NCI-H1092 (cell line): ENCODE results near the gene ANXA9.

ENCODE experiments used
- DNase-seq: peaks from one replicate; lab custom pipeline; 2025; lab: John Stamatoyannopoulos, UW

ANXA9 gene

GRCh38 chr1:150974580-150975478, 7.3 kb upstream of the ANXA9 start, which contains the start of gene CERS2:
Gene CERS2 (minus strand): TSS chr1:150974835. CDS start chr1:150969090, 5,745 bp downstream.
- peak; percentile 75 for DNase-seq

GRCh38 chr1:150976401-150976821, 5.7 kb upstream of the ANXA9 start:
- DNase-seq = no peak

- DNase-seq = no peak
These were observed 5.0 kb upstream of the ANXA9 start for GRCh38 chr1:150976879-150977694.

- peak; percentile 88 for DNase-seq
These were observed 2.7 kb upstream of the ANXA9 start for GRCh38 chr1:150979092-150980056.

GRCh38 chr1:150981177-150981804, 801 bp upstream of the ANXA9 start:
- DNase-seq = no peak

GRCh38 chr1:150985179-150985825, 3.2 kb downstream of the ANXA9 start:
- no peak for DNase-seq

- no peak for DNase-seq
These were observed 5.8 kb downstream of the ANXA9 start for GRCh38 chr1:150987924-150988323.

- no peak for DNase-seq
These were observed 10.5 kb downstream of the ANXA9 start for GRCh38 chr1:150992626-150993025.

GRCh38 chr1:150994248-150994647, 12.2 kb downstream of the ANXA9 start:
- DNase-seq = no peak

GRCh38 chr1:150995460-150995859, 13.4 kb downstream of the ANXA9 start:
- no peak for DNase-seq

GRCh38 chr1:150995896-150996295, 13.8 kb downstream of the ANXA9 start:
- no peak for DNase-seq

GRCh38 chr1:150997126-150997872, 15.2 kb downstream of the ANXA9 start:
- DNase-seq = no peak

GRCh38 chr1:150997949-150998348, 15.9 kb downstream of the ANXA9 start:
- no peak for DNase-seq

GRCh38 chr1:150999051-150999674, 17.1 kb downstream of the ANXA9 start:
- DNase-seq = no peak

- no peak for DNase-seq
These were observed 17.8 kb downstream of the ANXA9 start for GRCh38 chr1:150999926-151000325.

GRCh38 chr1:151000408-151000807, 18.3 kb downstream of the ANXA9 start:
- no peak for DNase-seq

GRCh38 chr1:151001602-151002001, 19.5 kb downstream of the ANXA9 start:
- no peak for DNase-seq

GRCh38 chr1:151002051-151002450, 20.0 kb downstream of the ANXA9 start:
- no peak for DNase-seq

GRCh38 chr1:151002611-151003010, 20.5 kb downstream of the ANXA9 start:
- no peak for DNase-seq
